K562 (cell line): ENCODE data around the gene LDLR. TPM values are rescaled to one million over a fixed set of nuclear protein-coding genes. Genes with fewer than 3 reads are reported as not detected.

Experiments
- ATAC-seq: fragments of 200-7000 bp; cut with Tn5 transposase; 3 replicates; pipeline ENCODE4 v1.9.1; 2020; ENCODE audit warnings: moderate library complexity
- BruUV-seq: library from RNA; stranded (reverse); fragments of 400-500 nt; replicated peaks from 2 replicates; lab custom pipeline; 2021; lab: Mats Ljungman, UMichigan
- CTCF ChIA-PET: fragments of 300-600 bp; formaldehyde crosslinking; extraction: SDS; loops from one replicate; lab custom pipeline; 2021; ENCODE audit warnings: low intra/inter-chr PET ratio; lab: Yijun Ruan, JAX
- POLR2A ChIA-PET: fragments of 300-600, 350-650 bp; sonication (Branson Sonifier 250); formaldehyde crosslinking; extraction: SDS; loops from one replicate; lab custom pipeline; 2021; ENCODE audit warnings: antibody characterized with exemption, inconsistent platforms; lab: Yijun Ruan, JAX
- DNase-seq, 4 experiments: peaks; one replicate each; pipeline versions ENCODE4 v3.0.0 to v3.0.0-alpha.2; 2011 to 2018; ENCODE audit warnings: low spot score in 3 of 4, mixed read lengths in 3 of 4; ENCODE audit errors: extremely low read depth in 1 of 4
- FAIRE-seq: peaks from 2 replicates; lab custom pipeline; 2011; peaks lifted over from hg19 to GRCh38; lab: Jason Lieb, UNC
- H2AFZ ChIP-seq: 2 replicates; pipeline ENCODE4 v1.6.0; 2011; ENCODE audit warnings: low read depth, low read length, control low read depth, inconsistent platforms
- H3K27ac ChIP-seq: fragments of 200-600 bp; 3 replicates; pipeline ENCODE4 v1.8.0; 2011; ENCODE audit warnings: low read depth, mild to moderate bottlenecking, control low read depth, inconsistent platforms, low read length, moderate library complexity, mixed read lengths; ENCODE audit errors: extremely low read depth
- H3K27me3 ChIP-seq, 2 experiments: fragments of 300-600 bp in 1 of 2; 2 replicates in 1 of 2; 3 replicates in 1 of 2; pipeline versions ENCODE4 v1.6.0 to v1.8.0; 2011; ENCODE audit warnings: inconsistent platforms in 2 of 2, low read length in 2 of 2, mild to moderate bottlenecking in 1 of 2, mixed read lengths in 1 of 2, moderate library complexity in 1 of 2; ENCODE audit not compliant: control insufficient read depth in 2 of 2, insufficient read depth in 2 of 2
- H3K36me3 ChIP-seq: fragments of 300-600 bp; 3 replicates; pipeline ENCODE4 v1.8.0; 2011; ENCODE audit warnings: mild to moderate bottlenecking, low read length, inconsistent platforms; ENCODE audit not compliant: control insufficient read depth, insufficient read depth
- H3K4me1 ChIP-seq, 2 experiments: fragments of 200-600 bp in 1 of 2; replicated peaks in 1 of 2; 2 replicates in 1 of 2; 3 replicates in 1 of 2; pipeline versions ENCODE4 v1.5.1 to v1.8.0; 2011; ENCODE audit warnings: inconsistent platforms in 2 of 2, low read length in 2 of 2, mild to moderate bottlenecking in 1 of 2, mixed read lengths in 1 of 2, moderate library complexity in 1 of 2; ENCODE audit not compliant: control insufficient read depth in 2 of 2, insufficient read depth in 2 of 2
- H3K4me2 ChIP-seq: 2 replicates; pipeline ENCODE4 v1.6.1; 2011; ENCODE audit warnings: low read length, control low read depth, inconsistent platforms, mixed read lengths; ENCODE audit not compliant: insufficient read depth
- H3K4me3 ChIP-seq: fragments of 200-600 bp; sonication (generic), shearing (Covaris generic); 2 replicates; pipeline ENCODE4 v1.5.1; 2016; ENCODE audit warnings: control low read depth, inconsistent platforms
- H3K79me2 ChIP-seq: fragments of 200-600 bp; 3 replicates; pipeline ENCODE4 v1.8.0; 2011; ENCODE audit warnings: low read length, inconsistent platforms; ENCODE audit not compliant: control insufficient read depth, insufficient read depth
- H3K9ac ChIP-seq, 2 experiments: 2 replicates each; pipeline versions ENCODE4 v1.6.0 to v1.6.1; 2011; ENCODE audit warnings: low read depth in 2 of 2, low read length in 2 of 2, control low read depth in 1 of 2, inconsistent platforms in 1 of 2, mild to moderate bottlenecking in 1 of 2, mixed read lengths in 1 of 2; ENCODE audit not compliant: insufficient read depth in 1 of 2
- H3K9me1 ChIP-seq: one replicate; pipeline ENCODE4 v1.6.0; 2011; ENCODE audit warnings: inconsistent platforms, mild to moderate bottlenecking, low read length, moderate library complexity; ENCODE audit not compliant: control insufficient read depth, insufficient read depth
- H3K9me3 ChIP-seq: replicated peaks from 2 replicates; pipeline ENCODE4 v1.5.1; 2011; ENCODE audit warnings: low read depth, low read length, inconsistent platforms; ENCODE audit not compliant: control insufficient read depth, insufficient read depth
- H4K20me1 ChIP-seq: replicated peaks from 2 replicates; pipeline ENCODE4 v1.6.1; 2011; ENCODE audit warnings: low read length, inconsistent platforms, mixed read lengths; ENCODE audit not compliant: control insufficient read depth, insufficient read depth
- DEAF1 ChIP-seq: fragments of 450-650 bp; formaldehyde crosslinking; IDR thresholded peaks from 2 replicates; pipeline ENCODE4 v1.4.0; 2020; ENCODE audit warnings: mild to moderate bottlenecking, moderate library complexity
- FOXK2 ChIP-seq, 2 experiments: fragments of 450-650 bp; IDR thresholded peaks in 1 of 2; conservative IDR thresholded peaks in 1 of 2; 2 replicates each; pipeline ENCODE4 v1.6.1; 2016; ENCODE audit warnings: low read depth in 2 of 2, mild to moderate bottlenecking in 1 of 2
- KLF16 ChIP-seq: IDR thresholded peaks from 2 replicates; pipeline ENCODE4 v1.6.1; 2016; ENCODE audit warnings: antibody characterized with exemption
- NFE2L1 ChIP-seq: fragments of 450-650 bp; IDR thresholded peaks from 2 replicates; pipeline ENCODE4 v1.6.1; 2016; ENCODE audit warnings: missing genetic modification characterization, low read depth, mild to moderate bottlenecking, missing compliant biosample characterization, moderate library complexity, borderline replicate concordance
- POLR2AphosphoS2 ChIP-seq: IDR thresholded peaks from 2 replicates; pipeline ENCODE4 v1.6.1; 2012; ENCODE audit warnings: low read length, improper control_type of control experiment
- PPARD ChIP-seq: fragments of 250-450 bp; sonication (Bioruptor Pico); IDR thresholded peaks from 2 replicates; pipeline ENCODE4 v1.8.0; 2022; ENCODE audit warnings: inconsistent platforms, mild to moderate bottlenecking, moderate library complexity
- PURB ChIP-seq: sonication (generic); formaldehyde crosslinking; IDR thresholded peaks from 2 replicates; pipeline ENCODE4 v1.9.0; 2021; ENCODE audit warnings: low read depth, mild to moderate bottlenecking, missing genetic modification reagents
- RAD21 ChIP-seq, 2 experiments: fragments of 250-450 bp in 1 of 2; fragments of 450-650 bp in 1 of 2; sonication (Bioruptor Pico) in 1 of 2; formaldehyde crosslinking in 1 of 2; IDR thresholded peaks in 1 of 2; conservative IDR thresholded peaks in 1 of 2; 2 replicates each; pipeline versions ENCODE4 v1.4.0 to v1.8.0; 2020 to 2022; ENCODE audit warnings: mild to moderate bottlenecking in 2 of 2, moderate library complexity in 1 of 2
- TCF7L2 ChIP-seq: fragments of 150-350 bp; IDR thresholded peaks from 2 replicates; pipeline ENCODE4 v1.6.1; 2016; ENCODE audit warnings: low read depth, mild to moderate bottlenecking, low read length, moderate library complexity
- YY1 ChIP-seq, 3 experiments: IDR thresholded peaks; 2 replicates each; pipeline ENCODE4 v1.6.1; 2011; ENCODE audit warnings: low read length in 2 of 3, mild to moderate bottlenecking in 2 of 3, moderate library complexity in 2 of 3, borderline replicate concordance in 1 of 3, control low read depth in 1 of 3, low read depth in 1 of 3; ENCODE audit not compliant: insufficient read depth in 3 of 3, insufficient replicate concordance in 2 of 3, control insufficient read depth in 1 of 3, insufficient read length in 1 of 3; ENCODE audit errors: extremely low read depth in 1 of 3
- ZFX ChIP-seq: sonication (generic); formaldehyde crosslinking; IDR thresholded peaks from 2 replicates; pipeline ENCODE4 v1.8.0; 2022; ENCODE audit warnings: mild to moderate bottlenecking, missing genetic modification reagents, moderate library complexity
- ZNF263 ChIP-seq: sonication (generic); formaldehyde crosslinking; IDR thresholded peaks from 2 replicates; pipeline ENCODE4 v1.8.0; 2022; ENCODE audit warnings: mild to moderate bottlenecking, missing genetic modification reagents, borderline replicate concordance
- WGBS: fragments of 100-300 bp; shearing (Covaris generic); methylation state at CpG from one replicate; pipeline ENCODE4 v1.1.6; 2016; ENCODE audit warnings: low coverage, mixed read lengths; ENCODE audit not compliant: insufficient coverage; ENCODE audit errors: missing lambda C conversion rate; 5-methylcytosine and 5-hydroxymethylcytosine counted together
- in situ Hi-C: fragments of 300-500 bp; cut with MboI; formaldehyde crosslinking; loops from 4 replicates; pipeline ENCODE4 v1.15.0; 2018; ENCODE audit warnings: inconsistent platforms, mixed read lengths
- intact Hi-C: fragments of 100-400 bp; cut with micrococcal nuclease; formaldehyde crosslinking; loops from 2 replicates; pipeline ENCODE4 v1.14.2; 2022
- polyA plus RNA-seq, 8 experiments: library from polyadenylated mRNA; depleted of rRNA in 4 of 8; stranded (reverse) in 5 of 8; unstranded in 3 of 8; fragments of >200 nt; fragmentation: Nextera tagmentation in 2 of 8; fragmentation: Illumina TruSeq in 1 of 8; extraction: Ambion mirVana in 2 of 8; extraction: Trizol in 1 of 8; gene quantifications; 2 replicates each; pipeline versions ENCODE4 v1.2.1 to v1.2.3, GENCODE V29; 2011 to 2014; ENCODE audit warnings: inconsistent platforms in 1 of 8, missing spikeins in 1 of 8
- total RNA-seq, 7 experiments: library from RNA; depleted of rRNA in 6 of 7; stranded (reverse); fragments of >200 nt in 6 of 7; fragmentation: Illumina TruSeq in 2 of 7; extraction: Trizol in 2 of 7; gene quantifications; 2 replicates each; pipeline versions ENCODE4 v1.2.1 to v1.2.3, GENCODE V29; 2011 to 2021; ENCODE audit warnings: low replicate concordance in 1 of 7

LDLR gene
- total and polyA plus RNA-seq, 9 of the 15 experiments (the other 6 are each of a cell fraction or from before 2014, with no cell fraction given), result 19.9 to 114 (median 56.3) TPM

- Histone ChIP-seq H3K27me3 (no peaks in the 10 kb centered on the region), H3K9me1 (peaks cover 6% of the 10 kb centered on the region), H3K79me2 (no peaks in the 10 kb centered on the region), H4K20me1 (no peaks in the 10 kb centered on the region), H3K9me3 (no peaks in the 10 kb centered on the region), H3K4me3 (peak overlapping the region; percentile 25), H3K4me1 (peaks cover 33 to 45% of the 10 kb centered on the region in 2 experiments), H2AFZ (peak overlapping the region; percentile 83), H3K36me3 (peaks cover 5% of the 10 kb centered on the region; the same call in 2 of the 3 replicates), H3K9ac (peak overlapping the region; percentile 10 to 86; a peak in 3 of 4 replicates), H3K4me2 (peak overlapping the region; percentile 74), H3K27ac (peak overlapping the region; percentile 13; the same call in 1 of the 3 replicates)
- in situ Hi-C loops (no loop called here), intact Hi-C loops (loop anchor here (1.0 kb wide), 1 partner anchor 66 kb away; no protein-coding TSS in a partner anchor)
- peak; percentile 70 for ATAC-seq
- ChIA-PET POLR2A (interaction anchor here (0.5 to 2.0 kb wide), 5 partner anchors 7 to 221 kb away, joined by 3 to 5 read pairs (median 3); partner anchors contain the start of gene KANK2), CTCF (interaction anchor here (0.5 to 2.4 kb wide), 5 partner anchors 66 to 1990 kb away, joined by 3 to 34 read pairs (median 3); no protein-coding TSS in a partner anchor)
- DNase-seq, result peak; percentile 73 to 89 (median 80)
- peak; percentile 78 for FAIRE-seq
- BruUV-seq, result no TSS peak
- 1% methylated on average over 28 of the region's 28 CpGs for WGBS
- TF ChIP-seq FOXK2 (conservative IDR thresholded peaks at IDR 0.05 in 1 of 2, IDR thresholded peaks at IDR 0.05 in 1 of 2; ENCODE audit: low read depth in 2 of 2), result peak in 1 of 2 experiments; percentile 93; a peak in 2 of 4 replicates
- TF ChIP-seq PPARD (CRISPR knock-in tag), result no peak
- no peak for TF ChIP-seq NFE2L1 (tag)
- peak; percentile 21; the same call in 1 of the 2 replicates for TF ChIP-seq ZFX (CRISPR knock-in tag)
- no peak for TF ChIP-seq KLF16
- TF ChIP-seq DEAF1, result peak; percentile 83
- peak; percentile 38; the same call in 1 of the 2 replicates for TF ChIP-seq TCF7L2
- TF ChIP-seq RAD21 (CRISPR knock-in tag; conservative IDR thresholded peaks at IDR 0.05 in 1 of 2, IDR thresholded peaks at IDR 0.05 in 1 of 2), result peak; percentile 94
- peak in 1 of 3 experiments; percentile 8 for TF ChIP-seq YY1 (IDR thresholded peaks at IDR 0.05; ENCODE audit: borderline replicate concordance in 1 of 3, control insufficient read depth in 1 of 3, extremely low read depth in 1 of 3, insufficient read depth in 3 of 3, insufficient read length in 1 of 3, insufficient replicate concordance in 2 of 3, low read depth in 1 of 3, low read length in 2 of 3)
- no peak for TF ChIP-seq PURB
- TF ChIP-seq ZNF263 (CRISPR knock-in tag), result no peak
- TF ChIP-seq POLR2AphosphoS2, result peak; percentile 77; the same call in 1 of the 2 replicates
Measured at GRCh38 chr19:11137542-11138384, 48.5 kb downstream of the LDLR start.
